HCT116 (cell line): ENCODE results near the gene UTF1. TPM values are rescaled to one million over a fixed set of nuclear protein-coding genes. Genes with fewer than 3 reads are reported as not detected.

Experiments
- ATAC-seq: fragments of 200-7000 bp; cut with Tn5 transposase; 2 replicates; pipeline ENCODE4 v1.9.1; 2020; ENCODE audit warnings: mild to moderate bottlenecking, moderate library complexity
- BruUV-seq: library from RNA; stranded (reverse); fragments of 400-500 nt; replicated peaks from 2 replicates; lab custom pipeline; 2021; lab: Mats Ljungman, UMichigan
- CTCF ChIA-PET: fragments of 300-600 bp; sonication (Branson Sonifier 250); formaldehyde crosslinking; loops from one replicate; lab custom pipeline; 2021; ENCODE audit warnings: antibody characterized with exemption; lab: Charles Lee
- POLR2A ChIA-PET: fragments of 300-600, 350-600 bp; sonication (Branson Sonifier 250); formaldehyde crosslinking; loops from one replicate; lab custom pipeline; 2021; ENCODE audit warnings: antibody characterized with exemption; lab: Charles Lee
- RAD21 ChIA-PET, 2 experiments: fragments of 300-600 bp; sonication (Branson Sonifier 250); formaldehyde crosslinking; loops; one replicate each; lab custom pipeline; 2023; ENCODE audit warnings: low total read pairs in 2 of 2; ENCODE audit not compliant: uncharacterized antibody in 2 of 2, unreplicated experiment in 2 of 2, low non-redundant PET in 1 of 2; lab: Charles Lee
- DNase-seq: peaks from one replicate; pipeline ENCODE4 v3.0.0-alpha.2; 2010; ENCODE audit warnings: low read depth, low spot score
- H2AFZ ChIP-seq: fragments of 200-600 bp; shearing (Covaris generic), sonication (generic); 2 replicates; pipeline ENCODE4 v1.6.1; 2017; ENCODE audit warnings: low read depth, mixed run types, mixed read lengths, antibody characterized with exemption, low read length; ENCODE audit not compliant: poor library complexity, severe bottlenecking
- H3K27ac ChIP-seq: 2 replicates; pipeline ENCODE4 v1.5.1; 2012; ENCODE audit warnings: low read depth, low read length
- H3K27me3 ChIP-seq: fragments of 200-600 bp; sonication (generic); 2 replicates; pipeline ENCODE4 v1.6.1; 2016; ENCODE audit warnings: mixed run types, low read length, mixed read lengths; ENCODE audit not compliant: insufficient read depth
- H3K36me3 ChIP-seq, 2 experiments: fragments of 200-500 bp in 1 of 2; fragments of 200-600 bp in 1 of 2; sonication (Bioruptor generic) in 1 of 2; sonication (generic) in 1 of 2; 2 replicates each; pipeline versions ENCODE4 v1.5.1 to v1.6.1; 2014 to 2016; ENCODE audit warnings: low read length in 2 of 2, inconsistent platforms in 1 of 2, mixed read lengths in 1 of 2, mixed run types in 1 of 2; ENCODE audit not compliant: insufficient read depth in 2 of 2, control insufficient read depth in 1 of 2
- H3K4me1 ChIP-seq, 2 experiments: fragments of 200-600 bp in 1 of 2; sonication (generic) in 1 of 2; 2 replicates each; pipeline versions ENCODE4 v1.5.1 to v1.6.1; 2012 to 2017; ENCODE audit warnings: low read length in 2 of 2, inconsistent platforms in 1 of 2, mild to moderate bottlenecking in 1 of 2, mixed read lengths in 1 of 2, mixed run types in 1 of 2, moderate library complexity in 1 of 2; ENCODE audit not compliant: insufficient read depth in 2 of 2, control insufficient read depth in 1 of 2
- H3K4me2 ChIP-seq: fragments of 200-600 bp; sonication (generic); 2 replicates; pipeline ENCODE4 v1.6.1; 2017; ENCODE audit warnings: mixed run types, low read length, mixed read lengths
- H3K4me3 ChIP-seq, 2 experiments: fragments of 200-600 bp in 1 of 2; sonication (generic) in 1 of 2; replicated peaks in 1 of 2; 2 replicates each; pipeline ENCODE4 v1.5.1; 2011 to 2016; ENCODE audit warnings: low read length in 2 of 2, control low read depth in 1 of 2, low read depth in 1 of 2, mild to moderate bottlenecking in 1 of 2, mixed read lengths in 1 of 2, mixed run types in 1 of 2
- H3K79me2 ChIP-seq: fragments of 200-600 bp; sonication (generic); 2 replicates; pipeline ENCODE4 v1.6.1; 2017; ENCODE audit warnings: mild to moderate bottlenecking, mixed run types, low read length, moderate library complexity, mixed read lengths; ENCODE audit not compliant: insufficient read depth
- H3K9ac ChIP-seq: fragments of 200-600 bp; sonication (generic); 2 replicates; pipeline ENCODE4 v1.6.1; 2016; ENCODE audit warnings: low read length, mixed read lengths
- H3K9me2 ChIP-seq: fragments of 200-600 bp; sonication (generic), shearing (Covaris generic); 2 replicates; pipeline ENCODE4 v1.6.1; 2017; ENCODE audit warnings: mixed run types, mild to moderate bottlenecking, moderate library complexity; ENCODE audit not compliant: insufficient read depth
- H3K9me3 ChIP-seq, 2 experiments: fragments of 200-500 bp in 1 of 2; fragments of 200-600 bp in 1 of 2; sonication (Bioruptor generic) in 1 of 2; sonication (generic) in 1 of 2; 2 replicates each; pipeline ENCODE4 v1.6.1; 2014 to 2017; ENCODE audit warnings: low read length in 2 of 2, mixed read lengths in 2 of 2, inconsistent platforms in 1 of 2, low read depth in 1 of 2, mild to moderate bottlenecking in 1 of 2, mixed run types in 1 of 2, moderate library complexity in 1 of 2; ENCODE audit not compliant: control insufficient read depth in 1 of 2, insufficient read depth in 1 of 2
- H4K20me1 ChIP-seq: fragments of 200-600 bp; sonication (generic), shearing (Covaris generic); 2 replicates; pipeline ENCODE4 v1.6.1; 2017; ENCODE audit warnings: mixed run types, mild to moderate bottlenecking, moderate library complexity; ENCODE audit not compliant: insufficient read depth
- CEBPB ChIP-seq: IDR thresholded peaks from 2 replicates; pipeline ENCODE4 v1.6.1; 2012; ENCODE audit warnings: low read depth
- EZH2 ChIP-seq: fragments of 200-600 bp; sonication (generic); IDR thresholded peaks from 2 replicates; pipeline ENCODE4 v1.6.1; 2017; ENCODE audit warnings: antibody characterized with exemption, mixed run types
- FOSL1 ChIP-seq: IDR thresholded peaks from 2 replicates; pipeline ENCODE4 v1.6.1; 2012; ENCODE audit warnings: low read depth
- JUND ChIP-seq: IDR thresholded peaks from 2 replicates; pipeline ENCODE4 v1.6.1; 2012
- MAX ChIP-seq: IDR thresholded peaks from 2 replicates; pipeline ENCODE4 v1.6.1; 2012
- POLR2AphosphoS5 ChIP-seq: IDR thresholded peaks from 2 replicates; pipeline ENCODE4 v1.6.1; 2011; ENCODE audit warnings: mild to moderate bottlenecking, low read depth, low read length, moderate library complexity
- RAD21 ChIP-seq: IDR thresholded peaks from 2 replicates; pipeline ENCODE4 v1.6.1; 2012; ENCODE audit warnings: low read depth, mild to moderate bottlenecking
- REST ChIP-seq: IDR thresholded peaks from 2 replicates; pipeline ENCODE4 v1.6.1; 2012; ENCODE audit warnings: low read depth
- SIN3A ChIP-seq: IDR thresholded peaks from 2 replicates; pipeline ENCODE4 v1.6.1; 2012; ENCODE audit warnings: low read depth
- SP1 ChIP-seq: IDR thresholded peaks from 2 replicates; pipeline ENCODE4 v1.6.1; 2012; ENCODE audit warnings: low read depth
- SRF ChIP-seq: IDR thresholded peaks from 2 replicates; pipeline ENCODE4 v1.6.1; 2012; ENCODE audit warnings: low read depth
- YY1 ChIP-seq: IDR thresholded peaks from 2 replicates; pipeline ENCODE4 v1.6.1; 2011; ENCODE audit warnings: low read length, low read depth, moderate library complexity, mild to moderate bottlenecking; ENCODE audit not compliant: insufficient replicate concordance; ENCODE audit errors: extremely low read depth
- intact Hi-C: fragments of 100-400 bp; cut with micrococcal nuclease; formaldehyde crosslinking; loops from 2 replicates; pipeline ENCODE4 v1.10.0; 2022
- total RNA-seq: library from RNA; stranded (reverse); gene quantifications from one replicate; pipeline ENCODE4 v1.2.1, GENCODE V29; 2021; ENCODE audit not compliant: unreplicated experiment
- TF ChIP-seq, protein P1 (sequence below), 3 experiments: fragments of 200-600 bp in 1 of 3; sonication (generic) in 1 of 3; IDR thresholded peaks in 2 of 3; conservative IDR thresholded peaks in 1 of 3; 2 replicates each; pipeline ENCODE4 v1.5.1; 2012 to 2017; ENCODE audit warnings: low read depth in 2 of 3, low read length in 2 of 3, antibody characterized with exemption in 1 of 3, borderline replicate concordance in 1 of 3, control low read depth in 1 of 3, mild to moderate bottlenecking in 1 of 3, mixed read lengths in 1 of 3, mixed run types in 1 of 3, moderate library complexity in 1 of 3; ENCODE audit not compliant: insufficient read depth in 1 of 3

The UTF1 gene
- total RNA-seq, 1 experiment from 2014 or later, result not detected

DNA sequence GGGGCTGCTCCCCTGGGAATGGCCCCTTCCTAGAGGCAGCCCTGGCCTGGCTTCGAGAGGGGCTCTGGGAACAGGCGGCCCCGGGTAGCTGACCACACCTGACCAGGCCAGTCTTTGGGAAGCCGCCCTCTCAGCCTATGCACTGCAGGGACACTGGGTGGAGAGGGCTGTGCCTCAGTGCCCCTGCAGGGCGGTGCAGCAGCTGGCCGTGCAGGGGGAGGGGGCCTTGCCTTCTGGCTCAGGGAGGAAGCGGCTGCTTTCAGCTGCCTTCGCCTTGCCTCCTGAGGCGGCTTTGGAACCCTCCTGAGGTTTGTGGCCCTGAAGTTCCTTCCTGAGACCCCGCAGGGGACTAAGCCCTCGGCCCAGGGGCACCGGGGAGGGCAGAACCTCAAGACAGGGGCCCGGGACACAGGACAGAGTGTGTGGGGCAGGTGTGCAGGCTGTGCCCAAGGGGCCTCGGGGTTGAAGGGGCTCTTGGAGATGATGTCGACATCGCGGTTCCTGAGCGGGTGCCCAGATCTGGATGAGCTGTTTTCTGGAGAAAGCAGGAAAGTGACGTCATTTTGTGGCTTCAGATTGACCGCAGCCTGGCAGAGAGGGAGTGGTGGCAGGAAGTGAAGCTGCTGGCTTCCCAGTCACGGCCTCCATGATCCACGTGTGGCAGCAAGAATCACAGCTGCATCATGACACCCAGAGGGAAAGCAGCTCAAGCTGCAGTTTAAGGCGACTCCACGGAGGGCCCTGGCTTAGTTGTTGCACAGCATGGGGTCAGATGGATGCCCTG, 29.0 kb downstream of the UTF1 start:
- ChIA-PET CTCF (interaction anchor here (0.7 to 1.9 kb wide), 2 partner anchors 49 to 113 kb away, joined by 4 read pairs; no protein-coding TSS in a partner anchor), RAD21 (no interaction called here)
- peak overlapping the region; percentile 74 for H3K4me2 ChIP-seq
- no peaks in the 10 kb centered on the region for H3K9me2 ChIP-seq
- H3K4me1 ChIP-seq, result peaks cover 40 to 50% of the 10 kb centered on the region in 2 experiments
- no peak overlapping the region for H2AFZ ChIP-seq
- intact Hi-C loops, result loop anchor here (2.0 to 10.0 kb wide), 3 partner anchors 114 to 354 kb away; partner anchors contain the start of gene CFAP46
- H3K4me3 ChIP-seq, result peak overlapping the region; percentile 13 to 33; a peak in 2 of 4 replicates
- H3K27ac ChIP-seq, result peak overlapping the region; percentile 92
- TF ChIP-seq EZH2, result no peak
- peak; percentile 82 for TF ChIP-seq SP1
- peak; percentile 44; the same call in 1 of the 2 replicates for TF ChIP-seq SIN3A
- no peak; the same call in none of the 2 replicates for TF ChIP-seq CEBPB
- TF ChIP-seq SRF, result no peak
- peak; percentile 94 for TF ChIP-seq MAX
- peak; percentile 56 for TF ChIP-seq YY1
- no peak for TF ChIP-seq REST
- peak; percentile 80 for TF ChIP-seq FOSL1
- TF ChIP-seq JUND, result peak; percentile 81
- peak; percentile 49 for TF ChIP-seq POLR2AphosphoS5
- TF ChIP-seq, protein P1, sequence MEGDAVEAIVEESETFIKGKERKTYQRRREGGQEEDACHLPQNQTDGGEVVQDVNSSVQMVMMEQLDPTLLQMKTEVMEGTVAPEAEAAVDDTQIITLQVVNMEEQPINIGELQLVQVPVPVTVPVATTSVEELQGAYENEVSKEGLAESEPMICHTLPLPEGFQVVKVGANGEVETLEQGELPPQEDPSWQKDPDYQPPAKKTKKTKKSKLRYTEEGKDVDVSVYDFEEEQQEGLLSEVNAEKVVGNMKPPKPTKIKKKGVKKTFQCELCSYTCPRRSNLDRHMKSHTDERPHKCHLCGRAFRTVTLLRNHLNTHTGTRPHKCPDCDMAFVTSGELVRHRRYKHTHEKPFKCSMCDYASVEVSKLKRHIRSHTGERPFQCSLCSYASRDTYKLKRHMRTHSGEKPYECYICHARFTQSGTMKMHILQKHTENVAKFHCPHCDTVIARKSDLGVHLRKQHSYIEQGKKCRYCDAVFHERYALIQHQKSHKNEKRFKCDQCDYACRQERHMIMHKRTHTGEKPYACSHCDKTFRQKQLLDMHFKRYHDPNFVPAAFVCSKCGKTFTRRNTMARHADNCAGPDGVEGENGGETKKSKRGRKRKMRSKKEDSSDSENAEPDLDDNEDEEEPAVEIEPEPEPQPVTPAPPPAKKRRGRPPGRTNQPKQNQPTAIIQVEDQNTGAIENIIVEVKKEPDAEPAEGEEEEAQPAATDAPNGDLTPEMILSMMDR (IDR thresholded peaks at IDR 0.05 in 2 of 3, conservative IDR thresholded peaks at IDR 0.05 in 1 of 3; ENCODE audit: borderline replicate concordance in 1 of 3, insufficient read depth in 1 of 3, low read depth in 2 of 3, low read length in 2 of 3), result no peak
- TF ChIP-seq RAD21, result no peak
- TF ChIP-seq, all 23 proteins: peak for 7
- ATAC-seq (peak; percentile 35), DNase-seq (peak; percentile 81)
- POLR2A ChIA-PET, result no interaction called here
- no peaks in the 10 kb centered on the region for H3K27me3 ChIP-seq
- H3K79me2 ChIP-seq, result no peaks in the 10 kb centered on the region
- peak overlapping the region; percentile 63 for H3K9ac ChIP-seq
- no TSS peak for BruUV-seq
- H3K9me3 ChIP-seq, result no peaks in the 10 kb centered on the region
- no peaks in the 10 kb centered on the region for H4K20me1 ChIP-seq
- no peaks in the 10 kb centered on the region for H3K36me3 ChIP-seq
